ENCODE measurements around the gene TLK1. TPM values are rescaled to one million over a fixed set of nuclear protein-coding genes. Genes with fewer than 3 reads are reported as not detected.

TLK1 gene
- total and polyA plus RNA-seq, 2 experiments from 2014 or later = 41.2 to 45.0 TPM

- H3K4me2 ChIP-seq = peak overlapping the region; percentile 95
- no peak for DNase-seq (ENCODE audit: low spot score)
- Mint-ChIP-seq H3K36me3 (ENCODE audit: low read depth) (peaks cover 9% of the 10 kb centered on the region), H3K27me3 (ENCODE audit: insufficient read depth, low read depth, poor library complexity) (peaks cover 3% of the 10 kb centered on the region), H3K27ac (no peak overlapping the region), H3K4me1 (peaks cover 44% of the 10 kb centered on the region), H3K4me3 (peak overlapping the region; percentile 49; the same call in 2 of the 3 replicates), H3K9me3 (no peaks in the 10 kb centered on the region)
- H3K27me3 ChIP-seq (ENCODE audit: insufficient read depth) = no peaks in the 10 kb centered on the region
- TF ChIP-seq POLR2AphosphoS5 (IDR thresholded peaks at IDR 0.05; ENCODE audit: low read depth) (no peak), ZNF331 (CRISPR knock-in tag; IDR thresholded peaks at IDR 0.05; ENCODE audit: low read depth) (no peak), NANOG (IDR thresholded peaks at IDR 0.05; ENCODE audit: borderline replicate concordance) (no peak), CREB1 (CRISPR knock-in tag; IDR thresholded peaks at IDR 0.05; ENCODE audit: low read depth) (no peak), ZNF114 (CRISPR knock-in tag; IDR thresholded peaks at IDR 0.05) (no peak)
- TF ChIP-seq, protein P1, sequence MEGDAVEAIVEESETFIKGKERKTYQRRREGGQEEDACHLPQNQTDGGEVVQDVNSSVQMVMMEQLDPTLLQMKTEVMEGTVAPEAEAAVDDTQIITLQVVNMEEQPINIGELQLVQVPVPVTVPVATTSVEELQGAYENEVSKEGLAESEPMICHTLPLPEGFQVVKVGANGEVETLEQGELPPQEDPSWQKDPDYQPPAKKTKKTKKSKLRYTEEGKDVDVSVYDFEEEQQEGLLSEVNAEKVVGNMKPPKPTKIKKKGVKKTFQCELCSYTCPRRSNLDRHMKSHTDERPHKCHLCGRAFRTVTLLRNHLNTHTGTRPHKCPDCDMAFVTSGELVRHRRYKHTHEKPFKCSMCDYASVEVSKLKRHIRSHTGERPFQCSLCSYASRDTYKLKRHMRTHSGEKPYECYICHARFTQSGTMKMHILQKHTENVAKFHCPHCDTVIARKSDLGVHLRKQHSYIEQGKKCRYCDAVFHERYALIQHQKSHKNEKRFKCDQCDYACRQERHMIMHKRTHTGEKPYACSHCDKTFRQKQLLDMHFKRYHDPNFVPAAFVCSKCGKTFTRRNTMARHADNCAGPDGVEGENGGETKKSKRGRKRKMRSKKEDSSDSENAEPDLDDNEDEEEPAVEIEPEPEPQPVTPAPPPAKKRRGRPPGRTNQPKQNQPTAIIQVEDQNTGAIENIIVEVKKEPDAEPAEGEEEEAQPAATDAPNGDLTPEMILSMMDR (conservative IDR thresholded peaks at IDR 0.05; ENCODE audit: low read depth in 2 of 2) = no peak
- TF ChIP-seq, protein P2, sequence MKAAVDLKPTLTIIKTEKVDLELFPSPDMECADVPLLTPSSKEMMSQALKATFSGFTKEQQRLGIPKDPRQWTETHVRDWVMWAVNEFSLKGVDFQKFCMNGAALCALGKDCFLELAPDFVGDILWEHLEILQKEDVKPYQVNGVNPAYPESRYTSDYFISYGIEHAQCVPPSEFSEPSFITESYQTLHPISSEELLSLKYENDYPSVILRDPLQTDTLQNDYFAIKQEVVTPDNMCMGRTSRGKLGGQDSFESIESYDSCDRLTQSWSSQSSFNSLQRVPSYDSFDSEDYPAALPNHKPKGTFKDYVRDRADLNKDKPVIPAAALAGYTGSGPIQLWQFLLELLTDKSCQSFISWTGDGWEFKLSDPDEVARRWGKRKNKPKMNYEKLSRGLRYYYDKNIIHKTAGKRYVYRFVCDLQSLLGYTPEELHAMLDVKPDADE (IDR thresholded peaks at IDR 0.05) = no peak
- H3K79me2 ChIP-seq (replicated peaks; ENCODE audit: insufficient read depth) = no peaks in the 10 kb centered on the region
- peak overlapping the region; percentile 72; the same call in 1 of the 2 replicates for H3K4me3 ChIP-seq
- ATAC-seq = peak; percentile 19
- no peaks in the 10 kb centered on the region for H3K9me2 ChIP-seq (ENCODE audit: insufficient read depth)
- peaks cover 20% of the 10 kb centered on the region for H3K4me1 ChIP-seq (ENCODE audit: insufficient read depth)
- no peak overlapping the region; the same call in 1 of the 2 replicates for H2AFZ ChIP-seq
- H3K36me3 ChIP-seq (ENCODE audit: insufficient read depth) = 0 out of 2 replicates have a peak, but pooled peaks cover 4% of the 10 kb centered on the region
- no peak overlapping the region for H3K27ac ChIP-seq (ENCODE audit: low read depth)
- H3F3A ChIP-seq (replicated peaks; ENCODE audit: low read depth) = peaks cover 10% of the 10 kb centered on the region
- no peaks in the 10 kb centered on the region for H4K20me1 ChIP-seq (replicated peaks; ENCODE audit: insufficient read depth)
These were observed 188.1 kb downstream of the TLK1 start for GRCh38 chr2:170972296-170973224.

- ATAC-seq (no peak), DNase-seq (ENCODE audit: low spot score) (no peak)
- H4K20me1 ChIP-seq (replicated peaks; ENCODE audit: insufficient read depth) = 0 out of 2 replicates have a peak, but pooled peaks cover 7% of the 10 kb centered on the region
- no peak overlapping the region for H3K27ac ChIP-seq (ENCODE audit: low read depth)
- no peaks in the 10 kb centered on the region for H3K9me3 Mint-ChIP-seq
- no peak overlapping the region for H3K4me3 ChIP-seq
- H3K4me2 ChIP-seq = no peak overlapping the region
- peaks cover 13% of the 10 kb centered on the region for H3K4me1 ChIP-seq (ENCODE audit: insufficient read depth)
- H3K36me3 ChIP-seq (ENCODE audit: insufficient read depth) = peaks cover 16% of the 10 kb centered on the region
- peaks cover 19% of the 10 kb centered on the region for H3F3A ChIP-seq (replicated peaks; ENCODE audit: low read depth)
- no peak overlapping the region for H3K4me3 Mint-ChIP-seq
- peaks cover 22% of the 10 kb centered on the region for H3K36me3 Mint-ChIP-seq (ENCODE audit: low read depth)
- no peak overlapping the region for H3K27ac Mint-ChIP-seq
- peaks cover 3% of the 10 kb centered on the region for H3K27me3 Mint-ChIP-seq (ENCODE audit: insufficient read depth, low read depth, poor library complexity)
- H3K27me3 ChIP-seq (ENCODE audit: insufficient read depth) = no peaks in the 10 kb centered on the region
- no peaks in the 10 kb centered on the region for H3K9me2 ChIP-seq (ENCODE audit: insufficient read depth)
- peaks cover 40% of the 10 kb centered on the region for H3K4me1 Mint-ChIP-seq
- H2AFZ ChIP-seq = no peak overlapping the region
- no peaks in the 10 kb centered on the region for H3K79me2 ChIP-seq (replicated peaks; ENCODE audit: insufficient read depth)
- TF ChIP-seq EZH2 (IDR thresholded peaks at IDR 0.05; ENCODE audit: low read depth, unreplicated experiment) = no peak
- TF ChIP-seq NANOG (IDR thresholded peaks at IDR 0.05; ENCODE audit: borderline replicate concordance) = no peak
- TF ChIP-seq EZH2phosphoT487 (IDR thresholded peaks at IDR 0.05; ENCODE audit: unreplicated experiment) = no peak
- no peak for TF ChIP-seq ZNF331 (CRISPR knock-in tag; IDR thresholded peaks at IDR 0.05; ENCODE audit: low read depth)
- TF ChIP-seq ZNF114 (CRISPR knock-in tag; IDR thresholded peaks at IDR 0.05) = no peak
- TF ChIP-seq, protein P3, sequence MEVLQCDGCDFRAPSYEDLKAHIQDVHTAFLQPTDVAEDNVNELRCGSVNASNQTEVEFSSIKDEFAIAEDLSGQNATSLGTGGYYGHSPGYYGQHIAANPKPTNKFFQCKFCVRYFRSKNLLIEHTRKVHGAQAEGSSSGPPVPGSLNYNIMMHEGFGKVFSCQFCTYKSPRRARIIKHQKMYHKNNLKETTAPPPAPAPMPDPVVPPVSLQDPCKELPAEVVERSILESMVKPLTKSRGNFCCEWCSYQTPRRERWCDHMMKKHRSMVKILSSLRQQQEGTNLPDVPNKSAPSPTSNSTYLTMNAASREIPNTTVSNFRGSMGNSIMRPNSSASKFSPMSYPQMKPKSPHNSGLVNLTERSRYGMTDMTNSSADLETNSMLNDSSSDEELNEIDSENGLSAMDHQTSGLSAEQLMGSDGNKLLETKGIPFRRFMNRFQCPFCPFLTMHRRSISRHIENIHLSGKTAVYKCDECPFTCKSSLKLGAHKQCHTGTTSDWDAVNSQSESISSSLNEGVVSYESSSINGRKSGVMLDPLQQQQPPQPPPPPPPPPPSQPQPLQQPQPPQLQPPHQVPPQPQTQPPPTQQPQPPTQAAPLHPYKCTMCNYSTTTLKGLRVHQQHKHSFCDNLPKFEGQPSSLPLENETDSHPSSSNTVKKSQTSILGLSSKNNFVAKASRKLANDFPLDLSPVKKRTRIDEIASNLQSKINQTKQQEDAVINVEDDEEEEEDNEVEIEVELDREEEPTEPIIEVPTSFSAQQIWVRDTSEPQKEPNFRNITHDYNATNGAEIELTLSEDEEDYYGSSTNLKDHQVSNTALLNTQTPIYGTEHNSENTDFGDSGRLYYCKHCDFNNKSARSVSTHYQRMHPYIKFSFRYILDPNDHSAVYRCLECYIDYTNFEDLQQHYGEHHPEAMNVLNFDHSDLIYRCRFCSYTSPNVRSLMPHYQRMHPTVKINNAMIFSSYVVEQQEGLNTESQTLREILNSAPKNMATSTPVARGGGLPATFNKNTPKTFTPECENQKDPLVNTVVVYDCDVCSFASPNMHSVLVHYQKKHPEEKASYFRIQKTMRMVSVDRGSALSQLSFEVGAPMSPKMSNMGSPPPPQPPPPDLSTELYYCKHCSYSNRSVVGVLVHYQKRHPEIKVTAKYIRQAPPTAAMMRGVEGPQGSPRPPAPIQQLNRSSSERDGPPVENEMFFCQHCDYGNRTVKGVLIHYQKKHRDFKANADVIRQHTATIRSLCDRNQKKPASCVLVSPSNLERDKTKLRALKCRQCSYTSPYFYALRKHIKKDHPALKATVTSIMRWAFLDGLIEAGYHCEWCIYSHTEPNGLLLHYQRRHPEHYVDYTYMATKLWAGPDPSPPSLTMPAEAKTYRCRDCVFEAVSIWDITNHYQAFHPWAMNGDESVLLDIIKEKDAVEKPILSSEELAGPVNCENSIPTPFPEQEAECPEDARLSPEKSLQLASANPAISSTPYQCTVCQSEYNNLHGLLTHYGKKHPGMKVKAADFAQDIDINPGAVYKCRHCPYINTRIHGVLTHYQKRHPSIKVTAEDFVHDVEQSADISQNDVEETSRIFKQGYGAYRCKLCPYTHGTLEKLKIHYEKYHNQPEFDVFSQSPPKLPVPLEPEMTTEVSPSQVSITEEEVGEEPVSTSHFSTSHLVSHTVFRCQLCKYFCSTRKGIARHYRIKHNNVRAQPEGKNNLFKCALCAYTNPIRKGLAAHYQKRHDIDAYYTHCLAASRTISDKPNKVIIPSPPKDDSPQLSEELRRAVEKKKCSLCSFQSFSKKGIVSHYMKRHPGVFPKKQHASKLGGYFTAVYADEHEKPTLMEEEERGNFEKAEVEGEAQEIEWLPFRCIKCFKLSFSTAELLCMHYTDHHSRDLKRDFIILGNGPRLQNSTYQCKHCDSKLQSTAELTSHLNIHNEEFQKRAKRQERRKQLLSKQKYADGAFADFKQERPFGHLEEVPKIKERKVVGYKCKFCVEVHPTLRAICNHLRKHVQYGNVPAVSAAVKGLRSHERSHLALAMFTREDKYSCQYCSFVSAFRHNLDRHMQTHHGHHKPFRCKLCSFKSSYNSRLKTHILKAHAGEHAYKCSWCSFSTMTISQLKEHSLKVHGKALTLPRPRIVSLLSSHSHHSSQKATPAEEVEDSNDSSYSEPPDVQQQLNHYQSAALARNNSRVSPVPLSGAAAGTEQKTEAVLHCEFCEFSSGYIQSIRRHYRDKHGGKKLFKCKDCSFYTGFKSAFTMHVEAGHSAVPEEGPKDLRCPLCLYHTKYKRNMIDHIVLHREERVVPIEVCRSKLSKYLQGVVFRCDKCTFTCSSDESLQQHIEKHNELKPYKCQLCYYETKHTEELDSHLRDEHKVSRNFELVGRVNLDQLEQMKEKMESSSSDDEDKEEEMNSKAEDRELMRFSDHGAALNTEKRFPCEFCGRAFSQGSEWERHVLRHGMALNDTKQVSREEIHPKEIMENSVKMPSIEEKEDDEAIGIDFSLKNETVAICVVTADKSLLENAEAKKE (CRISPR knock-in tag; IDR thresholded peaks at IDR 0.05) = no peak
- TF ChIP-seq CREB1 (CRISPR knock-in tag; IDR thresholded peaks at IDR 0.05; ENCODE audit: low read depth) = no peak
- TF ChIP-seq STAT1 (IDR thresholded peaks at IDR 0.05; ENCODE audit: unreplicated experiment) = no peak
These were observed 189.6 kb downstream of the TLK1 start for GRCh38 chr2:170971071-170971470.
